ENCODE data around the gene UCP3.

GRCh38 chr11:74009230-74009547 is 304 bp upstream of the UCP3 start:
- TF ChIP-seq CTCF (IDR thresholded peaks at IDR 0.05) (no peak), POLR2A (IDR thresholded peaks at IDR 0.05) (no peak), EP300 (IDR thresholded peaks at IDR 0.05) (no peak)
